GM12872 (cell line): Measurements from ENCODE around the gene MADCAM1.

Experiments used
- CTCF ChIP-seq: IDR thresholded peaks from 3 replicates; pipeline ENCODE4 v1.5.1; 2011; ENCODE audit warnings: low read depth, mild to moderate bottlenecking, low read length, moderate library complexity; ENCODE audit not compliant: insufficient read depth

Gene MADCAM1

GRCh38 chr19:488505-489417 lies 7.5 kb upstream of the MADCAM1 start:
- no peak for TF ChIP-seq CTCF

- no peak for TF ChIP-seq CTCF
Observed at GRCh38 chr19:489418-490196, 6.7 kb upstream of the MADCAM1 start.

- TF ChIP-seq CTCF = no peak
Observed at GRCh38 chr19:491146-491741, 5.0 kb upstream of the MADCAM1 start.

GRCh38 chr19:492091-492531 lies 4.2 kb upstream of the MADCAM1 start:
- no peak for TF ChIP-seq CTCF

GRCh38 chr19:493391-494170 lies 2.7 kb upstream of the MADCAM1 start:
- TF ChIP-seq CTCF = no peak

- TF ChIP-seq CTCF = no peak
Observed at GRCh38 chr19:494171-495080, 1.9 kb upstream of the MADCAM1 start.
